ENCODE results near the gene PDE4B. TPM values are rescaled to one million over a fixed set of nuclear protein-coding genes. Genes with fewer than 3 reads are reported as not detected.

The PDE4B gene
- total RNA-seq, 1 experiment from 2014 or later = not detected

DNA sequence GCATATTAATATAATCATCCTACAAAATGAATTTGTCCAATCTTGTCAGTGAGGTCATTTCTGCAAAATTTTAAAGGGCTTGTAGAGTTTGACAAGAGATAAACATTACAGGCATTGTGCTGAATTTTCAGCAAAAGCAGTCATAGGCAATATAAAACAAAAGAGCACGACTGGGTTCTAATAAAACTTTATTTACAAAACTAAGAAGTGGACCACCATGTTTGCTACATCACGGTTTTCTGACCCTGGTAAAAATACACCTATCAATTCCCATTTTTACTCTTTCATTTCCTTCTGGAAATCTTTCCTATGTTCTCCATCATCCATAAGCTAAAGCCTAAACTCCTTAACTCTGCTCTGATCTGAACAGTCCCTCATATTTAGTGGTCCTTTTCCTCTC lies 511.4 kb downstream of the PDE4B start:
- Mint-ChIP-seq H3K4me3 (ENCODE audit: unreplicated experiment) (no peak overlapping the region), H3K36me3 (ENCODE audit: insufficient read depth, unreplicated experiment) (no peaks in the 10 kb centered on the region)

DNA sequence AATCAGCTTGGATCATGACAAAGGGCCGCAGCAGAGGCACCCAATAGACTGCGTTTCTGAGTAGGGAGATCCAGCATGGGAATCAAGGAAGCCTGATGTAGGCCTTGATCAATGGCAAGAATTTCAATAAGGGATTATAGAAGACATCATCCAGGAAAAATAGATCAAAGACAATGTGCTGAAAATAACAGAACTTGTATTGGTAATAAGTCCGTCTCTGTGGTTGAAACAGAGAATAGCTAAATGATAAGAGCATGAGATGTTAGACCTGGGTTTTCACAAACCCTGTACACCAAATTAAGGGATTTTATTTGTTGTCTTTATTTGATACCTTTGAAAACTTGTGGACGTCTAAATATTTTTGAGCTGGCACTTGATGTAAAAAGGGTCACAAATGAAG lies 513.2 kb downstream of the PDE4B start:
- Mint-ChIP-seq H3K4me3 (ENCODE audit: unreplicated experiment) (no peak overlapping the region), H3K27ac (ENCODE audit: unreplicated experiment) (no peak overlapping the region), H3K4me1 (ENCODE audit: low read depth, unreplicated experiment) (no peaks in the 10 kb centered on the region), H3K27me3 (ENCODE audit: insufficient read depth, unreplicated experiment) (peaks cover 3% of the 10 kb centered on the region), H3K36me3 (ENCODE audit: insufficient read depth, unreplicated experiment) (no peaks in the 10 kb centered on the region), H3K9me3 (ENCODE audit: unreplicated experiment) (no peaks in the 10 kb centered on the region)
- CTCF ChIA-PET = no interaction called here
- TF ChIP-seq, protein P1, sequence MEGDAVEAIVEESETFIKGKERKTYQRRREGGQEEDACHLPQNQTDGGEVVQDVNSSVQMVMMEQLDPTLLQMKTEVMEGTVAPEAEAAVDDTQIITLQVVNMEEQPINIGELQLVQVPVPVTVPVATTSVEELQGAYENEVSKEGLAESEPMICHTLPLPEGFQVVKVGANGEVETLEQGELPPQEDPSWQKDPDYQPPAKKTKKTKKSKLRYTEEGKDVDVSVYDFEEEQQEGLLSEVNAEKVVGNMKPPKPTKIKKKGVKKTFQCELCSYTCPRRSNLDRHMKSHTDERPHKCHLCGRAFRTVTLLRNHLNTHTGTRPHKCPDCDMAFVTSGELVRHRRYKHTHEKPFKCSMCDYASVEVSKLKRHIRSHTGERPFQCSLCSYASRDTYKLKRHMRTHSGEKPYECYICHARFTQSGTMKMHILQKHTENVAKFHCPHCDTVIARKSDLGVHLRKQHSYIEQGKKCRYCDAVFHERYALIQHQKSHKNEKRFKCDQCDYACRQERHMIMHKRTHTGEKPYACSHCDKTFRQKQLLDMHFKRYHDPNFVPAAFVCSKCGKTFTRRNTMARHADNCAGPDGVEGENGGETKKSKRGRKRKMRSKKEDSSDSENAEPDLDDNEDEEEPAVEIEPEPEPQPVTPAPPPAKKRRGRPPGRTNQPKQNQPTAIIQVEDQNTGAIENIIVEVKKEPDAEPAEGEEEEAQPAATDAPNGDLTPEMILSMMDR (IDR thresholded peaks at IDR 0.05; ENCODE audit: insufficient read depth in 1 of 2, low read depth in 1 of 2, low read length in 1 of 2, severe bottlenecking in 1 of 2, unreplicated experiment in 1 of 2) = no peak
- intact Hi-C loops (cut with micrococcal nuclease; ENCODE audit: unreplicated experiment) = no loop called here
- H3K4me1 ChIP-seq = no peaks in the 10 kb centered on the region
- no TSS peak for BruUV-seq (replicated peaks)
- H3K9me3 ChIP-seq = no peaks in the 10 kb centered on the region
- DNase-seq = no peak
- no peaks in the 10 kb centered on the region for H3K36me3 ChIP-seq (ENCODE audit: control insufficient read depth, insufficient read depth, low read length)
- H3K27me3 ChIP-seq (replicated peaks; ENCODE audit: control insufficient read depth, insufficient read depth, low read length) = no peaks in the 10 kb centered on the region
- POLR2A ChIA-PET = no interaction called here
- no peak overlapping the region for H3K4me3 ChIP-seq (ENCODE audit: low read depth, low read length)

More for the DNA sequence above, 511.4 kb downstream of the PDE4B start:
- Mint-ChIP-seq H3K27me3 (ENCODE audit: insufficient read depth, unreplicated experiment) (peaks cover 3% of the 10 kb centered on the region), H3K4me1 (ENCODE audit: low read depth, unreplicated experiment) (no peaks in the 10 kb centered on the region), H3K9me3 (ENCODE audit: unreplicated experiment) (no peaks in the 10 kb centered on the region), H3K27ac (ENCODE audit: unreplicated experiment) (no peak overlapping the region)
- H3K9me3 ChIP-seq = no peaks in the 10 kb centered on the region
- BruUV-seq (replicated peaks) = no TSS peak
- TF ChIP-seq, protein P1 (IDR thresholded peaks at IDR 0.05; ENCODE audit: insufficient read depth in 1 of 2, low read depth in 1 of 2, low read length in 1 of 2, severe bottlenecking in 1 of 2, unreplicated experiment in 1 of 2) = no peak
- no peaks in the 10 kb centered on the region for H3K27me3 ChIP-seq (replicated peaks; ENCODE audit: control insufficient read depth, insufficient read depth, low read length)
- DNase-seq = no peak
- POLR2A ChIA-PET = no interaction called here
- H3K4me3 ChIP-seq (ENCODE audit: low read depth, low read length) = no peak overlapping the region
- intact Hi-C loops (cut with micrococcal nuclease; ENCODE audit: unreplicated experiment) = no loop called here
- no peaks in the 10 kb centered on the region for H3K36me3 ChIP-seq (ENCODE audit: control insufficient read depth, insufficient read depth, low read length)
- CTCF ChIA-PET = no interaction called here
- no peaks in the 10 kb centered on the region for H3K4me1 ChIP-seq

DNA sequence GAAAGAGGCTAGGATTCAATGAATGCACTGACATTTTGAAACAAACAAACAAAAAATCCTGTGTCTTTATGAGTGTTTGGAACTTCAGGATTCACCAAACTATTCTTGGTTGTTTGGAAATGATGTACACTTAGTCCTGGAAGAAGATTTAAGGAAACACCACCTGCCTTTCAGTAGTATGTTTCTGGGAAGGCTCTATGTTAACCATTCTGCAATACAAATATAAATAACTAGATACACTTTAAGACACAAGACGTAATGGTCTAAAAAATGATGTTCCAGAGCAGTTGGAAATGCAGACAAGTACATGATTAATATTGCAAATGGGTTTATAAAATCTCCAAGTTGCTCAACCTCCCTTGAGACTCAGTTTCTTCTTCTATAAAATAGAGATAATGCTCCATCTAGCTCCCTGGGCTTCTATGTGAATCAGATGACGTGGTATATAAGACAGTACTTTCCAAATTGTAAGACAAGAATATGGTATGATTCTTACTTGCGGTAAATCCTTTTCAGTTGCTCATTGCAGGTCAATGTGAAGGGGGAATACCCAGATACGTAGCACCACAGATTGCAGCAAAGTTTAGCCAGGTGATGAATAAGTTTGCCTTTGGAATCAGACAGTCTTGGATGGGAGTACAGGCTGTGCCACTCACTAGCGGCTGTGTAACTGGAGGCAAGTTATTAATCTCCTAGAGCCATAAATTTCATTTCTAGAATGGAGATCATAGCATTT lies 516.5 kb downstream of the PDE4B start:
- ChIA-PET CTCF (no interaction called here), POLR2A (no interaction called here)
- no peaks in the 10 kb centered on the region for H3K36me3 ChIP-seq (ENCODE audit: control insufficient read depth, insufficient read depth, low read length)
- H3K4me3 Mint-ChIP-seq (ENCODE audit: unreplicated experiment) = no peak overlapping the region
- H3K27ac Mint-ChIP-seq (ENCODE audit: unreplicated experiment) = no peak overlapping the region
- H3K4me1 Mint-ChIP-seq (ENCODE audit: low read depth, unreplicated experiment) = no peaks in the 10 kb centered on the region
- no peaks in the 10 kb centered on the region for H3K9me3 Mint-ChIP-seq (ENCODE audit: unreplicated experiment)
- H3K4me3 ChIP-seq (ENCODE audit: low read depth, low read length) = no peak overlapping the region
- DNase-seq = no peak
- no TSS peak for BruUV-seq (replicated peaks)
- no peaks in the 10 kb centered on the region for H3K4me1 ChIP-seq
- intact Hi-C loops (cut with micrococcal nuclease; ENCODE audit: unreplicated experiment) = no loop called here
- H3K36me3 Mint-ChIP-seq (ENCODE audit: insufficient read depth, unreplicated experiment) = no peaks in the 10 kb centered on the region
- H3K27me3 ChIP-seq (replicated peaks; ENCODE audit: control insufficient read depth, insufficient read depth, low read length) = no peaks in the 10 kb centered on the region
- H3K27me3 Mint-ChIP-seq (ENCODE audit: insufficient read depth, unreplicated experiment) = no peaks in the 10 kb centered on the region
- no peaks in the 10 kb centered on the region for H3K9me3 ChIP-seq
- TF ChIP-seq, protein P1 (IDR thresholded peaks at IDR 0.05; ENCODE audit: insufficient read depth in 1 of 2, low read depth in 1 of 2, low read length in 1 of 2, severe bottlenecking in 1 of 2, unreplicated experiment in 1 of 2) = no peak
